Ascending aorta (tissue), 2 donors: ENCODE results near the gene RPS6KA2. TPM values are rescaled to one million over a fixed set of nuclear protein-coding genes. Genes with fewer than 3 reads are reported as not detected.

Experiments
- DNase-seq, 2 donors: peaks; one replicate each; pipeline ENCODE4 v3.0.0-alpha.2; 2019; ENCODE audit warnings: low spot score in 2 of 2
- H3K27ac ChIP-seq, 2 donors: fragments of 200-600 bp; sonication (generic); one replicate each; pipeline ENCODE4 v1.5.1; 2016 to 2017; ENCODE audit warnings: mild to moderate bottlenecking in 1 of 2
- H3K27me3 ChIP-seq: fragments of 200-600 bp; sonication (generic); one replicate; pipeline ENCODE4 v1.5.1; 2017
- H3K36me3 ChIP-seq, 2 donors: fragments of 200-600 bp; sonication (generic); one replicate each; pipeline ENCODE4 v1.5.1; 2016
- H3K4me1 ChIP-seq, 2 donors: fragments of 200-600 bp; sonication (generic); one replicate each; pipeline ENCODE4 v1.5.1; 2016 to 2017; ENCODE audit warnings: mild to moderate bottlenecking in 1 of 2
- H3K4me3 ChIP-seq, 2 donors: fragments of 200-600 bp; sonication (generic); one replicate each; pipeline ENCODE4 v1.5.1; 2016 to 2017; ENCODE audit warnings: mild to moderate bottlenecking in 1 of 2
- H3K9me3 ChIP-seq, 2 donors: fragments of 200-600 bp; sonication (generic); one replicate each; pipeline ENCODE4 v1.5.1; 2016
- intact Hi-C: fragments of 100-400 bp; cut with DNase I; formaldehyde crosslinking; loops from one replicate; pipeline ENCODE4 v1.15.1; 2023
- total RNA-seq: library from RNA; depleted of rRNA; stranded (reverse); fragments of >200 nt; gene quantifications from one replicate; pipeline ENCODE4 v1.1.0, GENCODE V29; 2016
- TF ChIP-seq, protein P1 (sequence below), 3 experiments: fragments of 200-600 bp in 2 of 3; fragments of 450-650 bp in 1 of 3; sonication (generic) in 2 of 3; IDR thresholded peaks; one replicate each; pipeline ENCODE4 v1.5.1; 2016 to 2019; ENCODE audit warnings: antibody characterized with exemption in 3 of 3, mild to moderate bottlenecking in 1 of 3, moderate library complexity in 1 of 3

The RPS6KA2 gene
- total RNA-seq, 1 donor from 2014 or later = 196 TPM

DNA sequence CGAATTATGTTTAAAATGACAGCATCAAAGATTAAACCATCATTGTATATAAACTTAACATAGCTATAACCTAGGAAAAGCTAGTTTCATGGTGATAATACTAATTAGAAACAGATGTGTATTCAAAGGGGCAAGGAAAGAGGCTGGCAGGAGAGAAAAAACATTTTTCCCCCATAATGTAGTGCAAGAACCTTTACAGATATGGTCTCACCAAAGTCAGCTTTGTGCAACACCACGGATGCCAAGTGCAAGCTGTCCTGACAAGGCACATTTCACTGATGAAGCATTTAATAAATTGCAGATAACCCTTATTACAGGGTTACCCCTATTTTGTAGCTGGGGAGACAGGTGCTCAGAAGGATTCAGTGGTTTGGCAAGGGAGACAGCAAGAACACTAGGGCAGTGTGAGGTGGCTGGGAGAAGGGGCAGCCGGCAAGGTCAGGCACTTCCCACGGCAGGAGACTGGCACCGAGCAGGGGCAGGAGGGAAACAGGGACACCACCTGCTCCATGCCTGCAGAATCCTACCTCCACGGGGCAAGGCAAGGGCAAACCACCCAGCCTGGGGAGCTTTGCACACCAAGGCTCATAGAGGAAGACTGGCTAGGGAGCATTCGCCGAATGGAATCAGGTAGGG lies 6.5 kb downstream of the RPS6KA2 start:
- intact Hi-C loops = loop anchor here (1.0 to 2.0 kb wide), 2 partner anchors 64 to 156 kb away; no protein-coding TSS in a partner anchor
- H3K27ac ChIP-seq = peak overlapping the region; percentile 46 to 51
- H3K4me3 ChIP-seq = peak overlapping the region; percentile 1 to 7

DNA sequence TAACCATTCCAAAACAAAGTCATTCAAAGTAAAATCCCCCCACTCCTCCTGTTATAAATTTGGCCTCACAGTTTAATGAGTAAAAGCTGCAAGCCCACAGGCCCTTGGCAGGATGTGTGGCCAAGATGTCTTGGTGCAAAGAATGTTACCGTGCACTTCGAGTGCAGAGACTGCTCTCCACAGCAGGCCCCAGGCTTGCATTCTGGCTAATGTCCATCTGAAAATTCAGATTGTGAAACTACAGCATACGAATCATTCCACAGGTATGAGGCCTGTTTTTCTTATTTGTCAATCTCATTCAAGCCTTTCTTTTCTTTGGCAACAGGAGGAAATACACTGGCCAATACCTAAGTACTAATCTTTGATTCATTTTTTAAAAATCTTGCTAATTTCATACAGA lies 7.1 kb downstream of the RPS6KA2 start:
- Histone ChIP-seq H3K36me3 (peaks cover 0 to 4% of the 10 kb centered on the region in 2 donors), H3K4me1 (peaks cover 9 to 28% of the 10 kb centered on the region in 2 donors), H3K9me3 (no peaks in the 10 kb centered on the region), H3K27ac (peak overlapping the region; percentile 63 to 65), H3K27me3 (no peaks in the 10 kb centered on the region), H3K4me3 (peak overlapping the region in 1 of 2 donors; percentile 1)
- DNase-seq = peak in 1 of 2 donors; percentile 82
- TF ChIP-seq, protein P1, sequence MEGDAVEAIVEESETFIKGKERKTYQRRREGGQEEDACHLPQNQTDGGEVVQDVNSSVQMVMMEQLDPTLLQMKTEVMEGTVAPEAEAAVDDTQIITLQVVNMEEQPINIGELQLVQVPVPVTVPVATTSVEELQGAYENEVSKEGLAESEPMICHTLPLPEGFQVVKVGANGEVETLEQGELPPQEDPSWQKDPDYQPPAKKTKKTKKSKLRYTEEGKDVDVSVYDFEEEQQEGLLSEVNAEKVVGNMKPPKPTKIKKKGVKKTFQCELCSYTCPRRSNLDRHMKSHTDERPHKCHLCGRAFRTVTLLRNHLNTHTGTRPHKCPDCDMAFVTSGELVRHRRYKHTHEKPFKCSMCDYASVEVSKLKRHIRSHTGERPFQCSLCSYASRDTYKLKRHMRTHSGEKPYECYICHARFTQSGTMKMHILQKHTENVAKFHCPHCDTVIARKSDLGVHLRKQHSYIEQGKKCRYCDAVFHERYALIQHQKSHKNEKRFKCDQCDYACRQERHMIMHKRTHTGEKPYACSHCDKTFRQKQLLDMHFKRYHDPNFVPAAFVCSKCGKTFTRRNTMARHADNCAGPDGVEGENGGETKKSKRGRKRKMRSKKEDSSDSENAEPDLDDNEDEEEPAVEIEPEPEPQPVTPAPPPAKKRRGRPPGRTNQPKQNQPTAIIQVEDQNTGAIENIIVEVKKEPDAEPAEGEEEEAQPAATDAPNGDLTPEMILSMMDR (IDR thresholded peaks at IDR 0.05) = no peak
- intact Hi-C loops = loop anchor here (1.0 to 2.0 kb wide), 2 partner anchors 64 to 155 kb away; no protein-coding TSS in a partner anchor

More for the DNA sequence above, 6.5 kb downstream of the RPS6KA2 start:
- H3K4me1 ChIP-seq = peaks cover 9 to 28% of the 10 kb centered on the region in 2 donors
- peaks cover 0 to 4% of the 10 kb centered on the region in 2 donors for H3K36me3 ChIP-seq
- TF ChIP-seq, protein P1 (IDR thresholded peaks at IDR 0.05) = no peak
- DNase-seq = no peak
- H3K9me3 ChIP-seq = no peaks in the 10 kb centered on the region
- H3K27me3 ChIP-seq = no peaks in the 10 kb centered on the region

DNA sequence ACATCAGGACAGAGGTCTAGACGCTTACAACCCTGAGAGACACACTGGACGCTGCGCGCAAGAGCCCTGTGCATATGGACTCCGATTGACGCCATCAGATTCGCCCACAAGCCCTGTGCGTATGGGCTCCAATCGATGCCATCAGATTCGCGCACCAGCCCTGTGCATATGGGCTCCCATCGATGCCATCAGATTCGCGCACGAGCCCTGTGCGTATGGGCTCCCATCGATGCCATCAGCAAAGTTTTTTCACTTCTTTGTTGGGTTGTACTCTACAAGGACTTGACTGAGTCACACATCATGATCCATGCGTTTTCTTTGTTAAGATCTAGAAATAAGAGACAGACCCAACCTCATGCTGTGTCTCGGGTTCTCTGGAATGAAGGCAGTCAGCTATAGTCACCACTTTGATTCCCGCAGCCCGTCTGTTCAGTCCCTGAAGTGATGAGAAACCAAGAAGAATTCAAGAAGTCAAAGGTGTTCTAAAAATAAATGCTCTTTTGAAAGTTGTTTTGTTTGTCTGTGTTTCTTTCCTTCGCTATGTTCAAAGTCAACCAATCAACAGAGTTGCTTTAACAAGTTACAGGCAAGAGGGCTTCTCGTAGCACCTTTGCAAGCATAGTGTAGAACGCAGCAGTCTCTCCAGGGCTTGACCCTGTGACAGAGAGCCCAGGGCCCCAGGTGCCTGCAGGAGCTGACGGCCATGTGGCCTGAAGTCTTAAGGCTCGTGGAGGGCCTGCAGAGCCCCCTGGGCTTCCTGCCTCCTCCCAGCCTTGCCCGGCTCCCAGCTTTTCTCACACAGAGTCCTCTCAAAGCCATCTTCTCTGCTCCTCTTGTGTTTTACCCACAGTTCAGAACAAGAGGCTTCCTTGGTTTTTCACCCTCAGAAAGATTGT lies 7.9 kb downstream of the RPS6KA2 start:
- peaks cover 9 to 28% of the 10 kb centered on the region in 2 donors for H3K4me1 ChIP-seq
- peak overlapping the region; percentile 63 to 65 for H3K27ac ChIP-seq
- peaks cover 0 to 4% of the 10 kb centered on the region in 2 donors for H3K36me3 ChIP-seq
- intact Hi-C loops = no loop called here
- no peaks in the 10 kb centered on the region for H3K27me3 ChIP-seq
- no peaks in the 10 kb centered on the region for H3K9me3 ChIP-seq
- TF ChIP-seq, protein P1 (IDR thresholded peaks at IDR 0.05) = no peak
- no peak for DNase-seq
- H3K4me3 ChIP-seq = no peak overlapping the region

DNA sequence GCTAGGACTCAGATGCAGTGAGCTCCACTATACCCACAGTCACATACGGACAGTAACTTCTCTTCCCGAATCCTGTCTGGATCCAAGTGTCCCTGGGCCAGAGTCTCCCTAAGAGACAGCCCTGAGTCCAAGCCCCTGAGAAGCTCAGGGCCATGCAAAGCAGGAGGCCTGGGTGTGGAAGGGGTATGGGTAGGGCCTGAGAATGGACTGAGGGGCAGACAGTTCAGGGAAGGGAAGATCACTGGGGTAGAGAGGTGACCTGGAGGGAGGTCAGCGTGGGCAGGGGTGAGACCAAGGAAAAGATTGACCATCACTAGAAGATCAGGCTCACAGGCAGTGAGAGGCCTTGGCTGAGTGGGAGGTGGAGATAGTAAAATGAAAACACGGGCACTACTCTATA lies 8.8 kb downstream of the RPS6KA2 start:
- Histone ChIP-seq H3K36me3 (peaks cover 0 to 4% of the 10 kb centered on the region in 2 donors), H3K9me3 (no peaks in the 10 kb centered on the region), H3K4me1 (peaks cover 9 to 28% of the 10 kb centered on the region in 2 donors), H3K4me3 (no peak overlapping the region), H3K27me3 (no peaks in the 10 kb centered on the region), H3K27ac (peak overlapping the region; percentile 63 to 65)
- intact Hi-C loops = no loop called here
- TF ChIP-seq, protein P1 (IDR thresholded peaks at IDR 0.05) = no peak
- DNase-seq = no peak

DNA sequence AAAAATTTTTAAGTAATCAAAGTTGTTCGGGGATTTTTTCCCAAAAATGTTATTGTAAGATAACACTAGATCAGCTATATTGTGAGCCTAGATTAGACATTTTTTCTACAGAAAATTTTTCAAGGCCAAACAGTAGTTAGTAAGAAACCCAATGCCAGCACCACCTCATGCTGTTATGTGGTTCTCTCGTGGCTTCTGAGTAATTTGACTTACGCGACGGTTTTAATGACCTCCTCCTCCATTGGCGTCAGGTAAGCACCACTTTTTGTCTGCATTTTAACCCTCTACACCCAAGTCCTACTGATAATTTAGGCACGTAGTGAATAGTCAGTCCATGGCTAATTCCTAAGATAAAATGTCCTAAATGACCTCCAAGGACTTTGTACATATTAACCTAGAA lies 9.7 kb downstream of the RPS6KA2 start:
- H3K4me3 ChIP-seq = no peak overlapping the region
- H3K9me3 ChIP-seq = no peaks in the 10 kb centered on the region
- intact Hi-C loops = no loop called here
- H3K27ac ChIP-seq = no peak overlapping the region
- peaks cover 0 to 4% of the 10 kb centered on the region in 2 donors for H3K36me3 ChIP-seq
- H3K4me1 ChIP-seq = peaks cover 9 to 28% of the 10 kb centered on the region in 2 donors
- TF ChIP-seq, protein P1 (IDR thresholded peaks at IDR 0.05) = no peak
- DNase-seq = no peak
- H3K27me3 ChIP-seq = no peaks in the 10 kb centered on the region
